Measurements from ENCODE around the gene MFAP4.

DNA sequence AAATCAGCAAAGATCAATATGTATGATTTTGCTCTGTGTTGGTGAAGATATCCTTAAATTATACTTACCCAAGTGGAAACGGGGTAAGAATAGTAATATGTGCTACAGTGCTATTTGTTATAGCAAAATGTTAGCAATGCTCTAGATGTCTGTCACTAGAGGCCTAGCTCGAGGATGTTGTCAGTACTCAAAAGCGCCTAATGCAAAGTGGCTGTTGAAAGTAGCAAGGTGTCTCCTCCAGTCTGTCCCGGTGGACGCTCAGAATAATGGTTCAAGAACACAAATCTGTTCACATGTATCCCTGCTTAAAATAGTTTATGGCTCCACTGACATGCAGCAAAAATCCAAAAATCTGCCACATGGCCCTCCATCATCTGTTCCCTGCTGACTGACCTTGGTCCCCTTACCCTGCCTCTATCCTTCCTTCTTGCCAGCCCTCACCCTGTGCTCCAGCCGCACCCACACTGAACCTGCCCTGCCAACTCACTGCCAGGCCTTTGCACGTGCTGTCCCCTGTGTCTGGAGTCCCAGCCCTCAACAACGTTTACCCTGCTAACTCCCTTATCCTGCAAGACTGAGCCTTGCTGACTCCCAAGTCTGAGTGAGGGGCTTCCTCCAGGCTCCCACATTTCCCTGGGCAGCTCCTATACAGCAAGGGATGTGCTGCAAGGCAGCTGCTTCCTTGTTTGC is 14.5 kb upstream of the MFAP4 start:
- TF ChIP-seq POLR2A (IDR thresholded peaks at IDR 0.05) (no peak), POLR2AphosphoS5 (IDR thresholded peaks at IDR 0.05) (no peak)
- TF ChIP-seq, protein P1, sequence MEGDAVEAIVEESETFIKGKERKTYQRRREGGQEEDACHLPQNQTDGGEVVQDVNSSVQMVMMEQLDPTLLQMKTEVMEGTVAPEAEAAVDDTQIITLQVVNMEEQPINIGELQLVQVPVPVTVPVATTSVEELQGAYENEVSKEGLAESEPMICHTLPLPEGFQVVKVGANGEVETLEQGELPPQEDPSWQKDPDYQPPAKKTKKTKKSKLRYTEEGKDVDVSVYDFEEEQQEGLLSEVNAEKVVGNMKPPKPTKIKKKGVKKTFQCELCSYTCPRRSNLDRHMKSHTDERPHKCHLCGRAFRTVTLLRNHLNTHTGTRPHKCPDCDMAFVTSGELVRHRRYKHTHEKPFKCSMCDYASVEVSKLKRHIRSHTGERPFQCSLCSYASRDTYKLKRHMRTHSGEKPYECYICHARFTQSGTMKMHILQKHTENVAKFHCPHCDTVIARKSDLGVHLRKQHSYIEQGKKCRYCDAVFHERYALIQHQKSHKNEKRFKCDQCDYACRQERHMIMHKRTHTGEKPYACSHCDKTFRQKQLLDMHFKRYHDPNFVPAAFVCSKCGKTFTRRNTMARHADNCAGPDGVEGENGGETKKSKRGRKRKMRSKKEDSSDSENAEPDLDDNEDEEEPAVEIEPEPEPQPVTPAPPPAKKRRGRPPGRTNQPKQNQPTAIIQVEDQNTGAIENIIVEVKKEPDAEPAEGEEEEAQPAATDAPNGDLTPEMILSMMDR (IDR thresholded peaks at IDR 0.05) = no peak
